Right ventricle myocardium superior (tissue), 1 donor: ENCODE measurements around the gene SPATA4. TPM values are rescaled to one million over a fixed set of nuclear protein-coding genes. Genes with fewer than 3 reads are reported as not detected.
A peak's percentile ranks its signal among the peaks of the same experiment; 100 is the strongest.

ENCODE experiments used
- ATAC-seq: fragments of 200-7000 bp; cut with Tn5 transposase; one replicate; pipeline ENCODE4 v1.9.1; 2020; ENCODE audit warnings: mild to moderate bottlenecking; ENCODE audit not compliant: poor library complexity
- DNase-seq: peaks from one replicate; pipeline ENCODE4 v3.0.0-alpha.2; 2020
- intact Hi-C: fragments of 100-400 bp; cut with DNase I; formaldehyde crosslinking; loops from one replicate; pipeline ENCODE4 v1.11.2; 2022
- total RNA-seq: library from RNA; stranded (reverse); fragmentation: NEBNext Ultra II Directional; extraction: Animal tissue kit (Norgen Biotek cat#: 25700); gene quantifications from one replicate; pipeline ENCODE4 v1.2.1, GENCODE V29; 2021
- donor health status: DM: no; HTN: yes; CAD: no; lungs with severe emphysema.

SPATA4 gene
- total RNA-seq, 1 donor from 2014 or later, result 0.32 TPM

DNA sequence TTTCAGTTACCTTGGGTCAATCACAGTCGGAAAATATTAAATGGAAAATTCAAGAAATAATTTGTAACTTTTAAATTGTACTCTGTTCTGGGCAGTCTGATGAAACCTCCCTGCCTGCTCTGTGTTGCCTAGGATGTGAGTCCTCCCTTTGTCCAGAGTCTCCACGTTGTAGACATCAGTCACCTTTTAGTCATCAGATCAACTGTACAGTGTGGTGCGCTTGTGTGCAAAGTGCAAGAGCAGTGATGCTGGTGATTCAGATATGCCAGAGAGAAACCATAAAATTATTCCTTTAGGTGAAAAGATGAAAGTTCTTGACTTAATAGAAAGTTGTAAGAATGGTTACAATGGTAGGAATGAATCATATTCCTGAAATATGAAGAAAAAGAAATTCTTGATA is 1.4 kb downstream of the SPATA4 start:
- no peak for ATAC-seq
- intact Hi-C loops, result loop anchor here (10.0 kb wide), 1 partner anchor 81 kb away; no protein-coding TSS in a partner anchor

GRCh38 chr4:176193126-176193525 is 2.3 kb downstream of the SPATA4 start:
- DNase-seq (no peak), ATAC-seq (no peak)
- intact Hi-C loops, result loop anchor here (10.0 kb wide), 1 partner anchor 82 kb away; no protein-coding TSS in a partner anchor

More for the DNA sequence above, 1.4 kb downstream of the SPATA4 start:
- no peak for DNase-seq

GRCh38 chr4:176191974-176192373 is 3.4 kb downstream of the SPATA4 start:
- ATAC-seq, result no peak
- intact Hi-C loops, result loop anchor here (10.0 kb wide), 1 partner anchor 83 kb away; no protein-coding TSS in a partner anchor
- no peak for DNase-seq

DNA sequence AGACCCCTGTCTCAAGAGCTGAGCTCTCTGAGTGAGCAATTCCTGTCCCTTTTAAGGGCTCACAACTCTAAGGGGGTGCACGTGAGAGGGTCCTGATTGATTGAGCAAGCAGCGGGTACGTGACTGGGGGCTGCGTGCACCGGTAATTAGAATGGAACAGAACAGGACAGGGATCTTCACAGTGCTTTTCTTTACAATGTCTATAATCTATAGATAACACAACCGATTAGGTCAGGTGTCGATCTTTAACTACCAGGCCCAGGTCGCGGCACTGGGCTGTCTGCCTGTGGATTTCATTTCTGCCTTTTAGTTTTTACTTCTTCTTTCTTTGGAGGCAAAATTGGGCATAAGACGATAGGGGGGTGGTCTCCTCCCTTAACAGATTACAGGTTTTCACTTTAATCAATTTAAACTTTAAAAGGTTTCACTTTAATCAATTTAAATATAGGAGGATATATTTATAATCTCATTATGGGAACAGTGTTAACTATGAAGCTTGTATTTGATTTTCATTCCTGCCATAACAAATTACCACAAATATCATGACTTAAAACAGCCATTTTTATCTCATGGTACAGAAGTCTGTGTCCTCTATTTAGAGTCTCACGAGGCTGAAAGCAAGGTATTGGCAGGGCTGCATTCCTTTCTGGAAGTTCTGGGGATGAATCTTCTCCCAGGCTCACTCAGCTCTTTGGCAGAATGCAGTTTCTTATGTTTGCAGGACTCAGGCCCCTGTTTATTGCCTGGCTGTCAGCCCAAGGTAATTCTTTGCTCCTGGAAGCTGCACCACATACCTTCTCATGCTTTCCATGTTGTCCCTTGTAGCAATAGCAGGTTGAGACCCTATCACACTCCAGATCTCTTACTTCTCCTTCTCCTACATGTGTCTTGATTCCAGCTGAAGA is 5.2 kb downstream of the SPATA4 start:
- ATAC-seq (no peak), DNase-seq (no peak)
- intact Hi-C loops, result loop anchor here (10.0 kb wide), 1 partner anchor 85 kb away; no protein-coding TSS in a partner anchor

GRCh38 chr4:176188654-176189053 is 6.7 kb downstream of the SPATA4 start:
- intact Hi-C loops, result no loop called here
- ATAC-seq (no peak), DNase-seq (no peak)

DNA sequence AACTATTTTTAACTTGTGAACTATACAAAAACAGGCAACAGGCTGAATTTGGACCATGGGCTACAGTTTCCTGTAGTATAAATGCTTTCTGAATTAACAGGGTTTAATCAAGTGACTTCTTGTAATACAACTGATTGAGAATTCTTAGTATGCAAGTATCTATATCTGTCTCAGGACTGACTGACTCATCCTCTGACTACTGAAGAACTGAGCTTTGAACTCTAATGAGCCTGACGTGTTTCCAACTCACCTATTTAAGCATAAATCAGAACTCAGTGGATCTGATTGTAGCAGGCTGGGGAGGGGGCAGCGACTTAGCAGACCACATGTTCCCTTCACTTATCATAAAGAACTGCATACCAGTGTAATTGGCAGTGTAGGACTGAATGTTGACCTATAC is 7.8 kb downstream of the SPATA4 start:
- intact Hi-C loops, result no loop called here

GRCh38 chr4:176186671-176187395 is 8.6 kb downstream of the SPATA4 start:
- intact Hi-C loops, result no loop called here
- DNase-seq, result no peak
- ATAC-seq, result no peak

More for the DNA sequence above, 7.8 kb downstream of the SPATA4 start:
- ATAC-seq (no peak), DNase-seq (no peak)

GRCh38 chr4:176186067-176186466 is 9.3 kb downstream of the SPATA4 start:
- ATAC-seq (no peak), DNase-seq (no peak)
- intact Hi-C loops, result no loop called here

DNA sequence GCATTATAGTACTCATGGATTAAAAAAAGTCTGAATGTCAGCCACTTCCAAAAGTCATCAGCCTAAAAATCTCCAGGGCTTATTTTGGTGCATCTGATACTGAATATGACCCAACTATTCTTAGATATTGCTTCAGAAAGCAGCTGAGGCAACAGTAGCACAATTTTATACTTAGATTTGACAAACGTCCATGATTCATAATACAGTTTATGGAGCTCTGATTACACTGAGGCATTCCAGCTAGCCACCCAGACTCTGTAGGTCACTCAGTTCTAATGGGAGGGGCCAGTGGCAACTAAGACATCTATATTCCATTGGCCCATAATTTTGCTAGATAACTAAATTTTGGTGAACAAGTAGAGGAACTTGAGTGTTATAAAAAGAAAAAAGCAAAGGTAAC is 10.3 kb downstream of the SPATA4 start:
- ATAC-seq (no peak), DNase-seq (no peak)
- intact Hi-C loops, result no loop called here

DNA sequence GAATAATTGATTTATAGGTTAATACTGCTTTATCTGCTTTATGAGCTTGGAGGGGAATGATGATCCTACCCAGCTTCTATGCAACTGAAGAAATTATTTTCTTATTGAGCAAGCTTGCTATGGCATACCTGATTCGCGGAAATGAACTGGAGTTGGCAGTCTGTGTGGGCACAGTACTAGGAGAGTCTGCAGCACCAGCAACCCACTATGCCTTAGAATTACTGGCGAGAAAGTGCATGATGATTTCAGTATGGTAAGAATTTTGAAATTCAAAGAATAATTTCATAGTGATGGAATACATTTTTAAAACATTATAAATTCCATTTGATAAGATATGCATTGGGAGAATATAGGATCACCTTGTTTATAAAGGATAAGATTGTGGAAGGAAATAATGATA is 32.3 kb downstream of the SPATA4 start:
- intact Hi-C loops, result no loop called here
- no peak for ATAC-seq
- no peak for DNase-seq

DNA sequence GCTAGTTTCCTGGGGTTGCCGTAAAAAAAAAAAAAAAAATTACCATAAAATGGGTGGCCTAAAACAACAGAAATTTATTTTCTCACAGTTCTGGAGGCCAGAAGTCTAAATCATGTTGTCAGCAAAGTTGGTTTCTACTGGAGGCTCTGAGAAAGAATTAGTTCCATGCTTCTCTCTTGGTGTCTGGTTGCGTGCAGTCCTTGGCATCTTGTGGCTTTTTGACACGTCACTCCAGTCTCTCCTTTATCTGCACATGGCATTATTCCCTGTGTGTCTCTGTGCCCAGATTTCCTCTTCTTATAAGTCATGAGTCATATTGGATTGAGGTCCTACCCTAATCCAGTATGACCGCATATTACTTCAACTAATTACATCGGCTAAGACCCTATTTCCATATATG is 38.7 kb downstream of the SPATA4 start:
- ATAC-seq (no peak), DNase-seq (no peak)
- intact Hi-C loops, result no loop called here

DNA sequence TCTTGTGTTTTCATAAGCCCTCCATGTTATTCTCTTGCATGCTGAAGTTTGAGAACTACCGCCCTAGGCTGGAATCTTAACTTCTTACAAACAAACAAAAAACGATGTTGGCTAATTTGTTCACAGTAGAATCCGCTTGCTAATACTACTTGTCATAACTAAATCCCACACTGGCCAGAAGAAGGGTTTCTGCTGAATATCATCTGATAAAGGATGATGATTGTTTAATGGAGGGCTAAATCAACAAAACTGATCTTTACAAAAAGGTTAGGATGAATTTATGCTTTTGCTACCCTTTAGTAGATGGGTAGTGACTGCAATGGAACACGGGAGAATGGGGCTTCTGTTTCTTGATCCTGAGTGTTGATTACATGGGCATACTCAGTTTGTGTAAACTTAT is 42.3 kb downstream of the SPATA4 start:
- DNase-seq, result no peak
- ATAC-seq, result no peak
- intact Hi-C loops, result loop anchor here (5.0 kb wide), 1 partner anchor 124 kb away; no protein-coding TSS in a partner anchor

- ATAC-seq, result no peak
- intact Hi-C loops, result loop anchor here (2.0 to 5.0 kb wide), 2 partner anchors 127 to 190 kb away; no protein-coding TSS in a partner anchor
- no peak for DNase-seq
These were observed 44.7 kb downstream of the SPATA4 start for GRCh38 chr4:176150704-176151103.

DNA sequence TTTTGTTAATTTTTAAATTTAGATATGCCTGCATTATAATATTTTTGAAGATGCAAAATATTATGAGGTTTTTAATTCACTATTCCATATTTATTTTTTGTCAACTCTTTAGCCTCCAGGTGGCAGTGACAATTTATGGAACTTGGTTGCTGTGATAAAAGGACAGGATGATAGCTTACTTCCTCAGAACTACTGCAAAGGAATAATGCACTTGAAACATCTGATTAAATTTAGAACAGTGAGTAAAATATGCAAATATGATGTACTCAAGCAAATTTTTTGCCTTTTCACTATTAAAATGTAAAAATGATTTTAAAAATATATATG is 45.1 kb downstream of the SPATA4 start:
- no peak for DNase-seq
- intact Hi-C loops, result loop anchor here (2.0 to 5.0 kb wide), 2 partner anchors 127 to 190 kb away; no protein-coding TSS in a partner anchor
- ATAC-seq, result peak; percentile 65

DNA sequence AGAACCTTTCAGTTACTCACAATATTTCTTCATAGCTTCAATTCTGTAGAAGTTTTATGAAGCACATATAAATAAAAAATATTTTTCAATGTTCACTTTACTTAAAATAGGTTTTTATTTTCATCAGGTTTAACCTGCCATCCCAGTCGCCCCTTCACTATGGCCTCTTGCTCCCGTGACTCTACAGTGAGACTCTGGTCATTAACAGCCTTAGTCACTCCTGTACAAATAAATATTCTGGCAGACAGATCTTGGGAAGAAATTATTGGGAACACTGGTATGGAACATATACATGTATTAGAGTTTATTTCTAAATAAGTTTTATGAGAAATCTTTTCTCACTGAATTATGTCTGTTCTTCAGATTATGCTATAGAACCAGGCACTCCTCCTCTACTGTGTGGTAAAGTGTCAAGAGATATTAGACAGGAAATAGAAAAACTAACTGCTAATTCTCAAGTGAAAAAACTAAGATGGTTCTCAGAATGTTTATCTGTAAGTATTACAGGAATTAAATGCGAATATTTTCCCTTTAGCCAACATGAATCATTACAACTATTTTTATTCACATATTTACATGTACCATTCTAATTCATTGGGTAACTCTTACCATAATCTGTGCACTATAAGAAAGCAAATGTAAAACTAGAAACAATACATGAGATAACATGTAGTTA is 45.6 kb downstream of the SPATA4 start:
- no peak for DNase-seq
- no peak for ATAC-seq
- intact Hi-C loops, result loop anchor here (2.0 to 5.0 kb wide), 2 partner anchors 127 to 191 kb away; no protein-coding TSS in a partner anchor

DNA sequence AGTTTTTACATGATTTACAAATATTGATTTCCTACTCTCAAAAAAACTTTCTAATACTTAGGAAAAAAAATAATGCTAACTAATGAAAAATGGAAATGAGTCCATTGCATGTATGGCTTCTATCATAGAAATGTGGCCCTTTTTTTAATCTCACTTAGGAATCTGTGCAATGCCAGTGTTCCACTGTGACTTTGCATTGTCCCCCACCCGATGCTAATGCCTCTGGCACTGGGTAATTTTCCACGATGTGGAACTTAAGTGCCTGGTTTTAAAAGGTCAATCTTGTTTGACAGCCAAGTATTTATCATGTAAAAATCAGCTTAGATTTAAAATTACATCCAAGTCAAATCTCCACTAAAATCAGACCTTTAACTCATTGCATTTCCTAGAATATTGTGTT is 53.1 kb downstream of the SPATA4 start:
- intact Hi-C loops, result no loop called here
- ATAC-seq (no peak), DNase-seq (no peak)

DNA sequence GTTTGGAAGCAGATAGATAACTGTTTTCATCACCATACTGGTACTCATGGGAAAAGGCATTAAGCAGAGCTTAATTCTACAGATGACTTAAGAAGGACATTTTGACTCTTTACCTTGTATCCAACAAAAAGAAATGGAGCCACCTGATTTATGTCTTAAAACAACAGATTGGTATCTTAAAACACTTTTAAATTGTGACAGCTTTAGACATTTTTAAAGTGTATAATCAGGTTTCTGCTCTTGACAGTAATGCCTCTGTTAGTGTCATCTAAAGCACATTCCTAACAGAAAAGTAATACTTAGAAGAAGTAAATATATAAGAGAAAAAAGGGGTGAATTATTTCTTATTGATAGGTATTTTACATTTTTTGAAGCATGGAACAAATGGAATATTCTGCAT is 55.9 kb downstream of the SPATA4 start:
- DNase-seq (no peak), ATAC-seq (no peak)
- intact Hi-C loops, result no loop called here

- no peak for ATAC-seq
- intact Hi-C loops, result no loop called here
- no peak for DNase-seq
These were observed 57.8 kb downstream of the SPATA4 start for GRCh38 chr4:176137631-176138030.

GRCh38 chr4:176134670-176135069 is 60.7 kb downstream of the SPATA4 start:
- intact Hi-C loops, result no loop called here

More at GRCh38 chr4:176134670-176135069, 60.7 kb downstream of the SPATA4 start:
- DNase-seq, result no peak
- ATAC-seq, result no peak
